ENCODE measurements around the gene IL1R1.
"Not testable (repeated sequence)": the region's sequence is repeated elsewhere in the genome, so short reads cannot be mapped to it uniquely, and the experiment has no call there.

IL1R1 gene

DNA sequence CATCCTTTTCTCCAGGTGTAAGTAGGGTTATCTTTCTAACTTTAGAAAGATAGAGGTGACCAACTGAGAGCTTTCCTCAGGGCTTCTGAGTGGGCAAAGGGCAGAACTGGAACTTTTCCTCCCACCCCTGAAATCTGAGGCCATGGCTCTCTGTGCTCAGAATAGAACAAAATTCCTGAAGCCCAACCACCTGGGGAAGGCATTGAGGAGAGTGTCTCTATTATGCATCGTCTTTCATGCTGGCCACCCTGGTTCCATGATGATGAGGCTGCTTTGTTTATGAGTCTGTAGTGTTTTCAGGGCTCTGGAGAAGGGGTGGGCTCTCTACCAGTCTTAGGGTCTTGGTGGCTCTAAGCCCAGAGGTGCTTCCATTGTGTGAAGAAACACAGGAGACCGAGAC, 30.7 kb upstream of the IL1R1 start:
- no peak for DNase-seq

DNA sequence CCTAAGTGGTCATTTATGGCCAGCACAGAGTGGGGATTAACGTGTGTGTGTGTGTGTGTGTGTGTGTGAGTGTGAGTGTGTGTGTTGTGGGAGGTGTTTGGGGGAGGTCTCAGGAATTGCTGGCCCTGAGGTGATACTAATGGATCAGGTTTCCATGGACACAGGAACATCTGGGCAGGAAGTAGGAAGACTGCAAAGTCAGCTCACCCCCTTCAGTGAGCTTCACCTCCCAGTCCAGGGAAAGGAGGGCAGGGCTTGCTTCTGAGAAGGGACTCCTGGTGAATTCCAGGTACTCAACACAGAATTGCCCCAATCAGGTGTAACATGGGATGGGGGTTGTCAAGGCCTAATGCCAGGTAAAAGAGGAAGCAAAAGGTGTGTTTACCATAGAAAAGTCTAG, 30.3 kb upstream of the IL1R1 start:
- no peak for DNase-seq

DNA sequence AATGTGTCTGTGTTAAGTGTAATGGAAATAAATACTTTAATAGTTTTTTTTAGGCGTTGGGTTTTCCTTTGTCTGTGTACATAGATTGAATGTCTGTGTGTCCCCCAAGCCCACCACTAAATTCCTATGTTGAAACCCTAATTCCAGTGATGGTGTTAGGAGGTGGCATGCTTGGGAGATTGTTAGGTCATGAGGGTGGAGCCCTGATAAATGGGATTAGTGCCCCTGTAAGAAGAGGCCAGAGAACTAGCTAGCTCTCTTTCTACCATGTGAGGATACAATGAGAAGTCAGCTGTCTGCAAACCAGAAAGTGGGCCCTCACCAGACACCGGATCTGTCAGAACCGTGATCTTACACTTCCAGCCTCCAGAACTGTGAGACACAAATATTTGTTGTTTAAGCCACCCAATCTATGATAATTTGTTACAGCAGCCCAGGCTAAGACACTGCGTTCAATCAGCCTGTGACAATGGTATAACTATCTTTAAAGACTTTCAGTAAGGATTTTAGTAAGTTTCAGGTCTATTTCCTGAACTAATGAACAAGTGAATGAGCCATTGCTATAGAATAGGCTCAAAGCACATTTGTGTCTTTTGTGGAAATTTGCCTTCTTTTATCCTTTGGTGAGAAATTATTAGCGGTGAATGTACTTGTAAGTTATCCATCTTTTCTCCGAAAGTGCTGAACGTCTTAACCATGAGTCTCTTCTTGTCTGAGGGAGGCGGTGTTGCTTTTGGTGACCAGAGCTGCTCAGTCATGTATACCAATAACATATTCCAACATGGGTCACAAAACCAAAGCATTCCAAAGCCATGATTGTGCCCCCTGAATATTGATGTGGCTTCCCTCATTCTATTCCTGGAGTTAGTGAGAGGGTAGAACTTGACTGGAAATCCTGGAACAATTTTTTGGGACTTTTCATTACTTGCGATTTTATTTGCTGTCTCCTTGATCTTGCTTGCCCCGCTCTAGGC, 29.6 kb upstream of the IL1R1 start:
- no peak for DNase-seq

DNA sequence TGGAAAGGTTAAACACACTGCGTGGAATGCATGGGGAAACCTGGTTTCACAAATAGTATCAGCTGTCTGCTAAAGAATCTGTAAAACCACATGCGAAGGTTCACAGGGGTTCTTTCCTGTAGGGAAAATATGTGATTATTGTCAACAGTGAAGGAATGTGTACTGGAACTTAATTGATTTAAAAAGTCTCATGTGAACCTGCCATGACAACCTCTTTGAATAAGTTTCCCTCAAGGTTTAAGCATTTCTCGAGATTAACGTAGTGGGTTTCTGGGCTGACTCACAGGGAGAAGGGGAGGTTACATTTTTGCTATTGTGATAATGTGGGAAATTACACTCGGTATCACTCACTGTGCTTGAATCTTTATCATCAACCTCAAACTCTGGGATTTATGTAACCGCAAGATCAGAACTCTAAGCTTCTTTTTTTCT, 28.2 kb upstream of the IL1R1 start:
- DNase-seq = no peak

DNA sequence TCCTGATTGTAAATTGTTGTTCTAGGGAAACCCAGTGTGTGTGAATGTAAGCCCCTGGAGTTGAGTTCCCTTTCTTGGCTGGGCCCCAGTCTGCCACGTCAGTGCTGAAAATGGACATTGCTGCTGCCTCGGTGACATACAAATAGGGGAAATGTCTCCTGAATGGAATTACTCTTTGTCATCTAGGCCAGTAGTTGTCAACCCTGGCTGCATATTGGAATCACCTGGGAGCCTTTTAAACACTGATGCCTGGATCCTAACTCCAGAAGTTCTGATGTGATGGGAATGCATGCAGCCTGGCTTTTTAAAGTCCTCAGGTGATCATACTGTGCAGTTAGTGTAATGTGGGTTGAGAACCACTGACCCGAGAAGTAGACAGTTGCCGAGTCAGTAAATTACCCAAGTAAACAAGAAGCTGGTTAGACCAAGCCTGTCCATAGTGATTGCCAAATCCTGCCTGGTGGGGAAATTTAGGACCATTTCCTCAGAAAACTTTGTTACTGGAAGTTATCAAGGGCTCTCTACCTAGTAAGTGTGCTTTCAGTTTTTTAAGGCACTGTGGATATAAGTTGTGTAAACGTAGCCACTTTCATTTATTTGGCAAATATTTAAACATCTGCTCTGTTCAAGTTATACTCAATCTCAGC, 27.6 kb upstream of the IL1R1 start:
- DNase-seq = no peak

DNA sequence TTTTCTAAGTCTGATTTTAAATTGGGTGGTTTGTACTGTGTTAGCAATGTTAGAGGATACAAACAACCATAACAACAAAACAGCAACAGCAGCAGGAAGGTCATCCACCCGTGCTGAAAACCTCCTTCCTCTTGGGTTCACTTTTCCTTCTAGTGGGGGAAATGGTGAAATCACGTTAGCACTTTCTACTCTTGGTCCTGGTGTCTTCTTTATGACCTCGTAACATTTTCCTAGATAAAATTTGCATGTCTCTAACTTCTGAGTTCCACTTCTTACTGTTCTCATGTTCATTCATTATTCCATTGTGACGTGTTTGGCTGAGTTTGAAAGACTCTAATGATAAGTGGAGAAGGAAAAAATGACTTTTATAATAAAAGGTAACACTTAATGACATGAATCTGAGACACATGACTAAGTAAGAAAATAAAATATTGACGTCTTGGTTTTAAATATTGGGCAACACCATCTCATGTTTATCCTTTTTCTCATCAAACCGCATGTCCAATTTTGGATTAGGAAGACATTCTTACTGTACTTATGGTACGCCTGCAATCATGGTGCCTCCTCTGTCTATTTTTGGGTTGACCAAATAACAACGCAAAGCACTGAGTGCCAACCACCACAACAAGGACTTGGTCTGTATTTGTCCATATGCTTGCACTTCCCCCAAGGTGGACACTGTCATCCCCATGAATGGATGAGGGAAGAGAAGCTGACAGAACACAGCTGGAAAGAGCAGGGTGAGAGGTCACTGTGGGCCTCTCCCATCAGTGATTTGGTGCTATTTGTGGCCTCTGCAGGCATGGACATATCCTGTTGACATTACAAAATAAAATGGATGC, 25.7 kb upstream of the IL1R1 start:
- DNase-seq = no peak

DNA sequence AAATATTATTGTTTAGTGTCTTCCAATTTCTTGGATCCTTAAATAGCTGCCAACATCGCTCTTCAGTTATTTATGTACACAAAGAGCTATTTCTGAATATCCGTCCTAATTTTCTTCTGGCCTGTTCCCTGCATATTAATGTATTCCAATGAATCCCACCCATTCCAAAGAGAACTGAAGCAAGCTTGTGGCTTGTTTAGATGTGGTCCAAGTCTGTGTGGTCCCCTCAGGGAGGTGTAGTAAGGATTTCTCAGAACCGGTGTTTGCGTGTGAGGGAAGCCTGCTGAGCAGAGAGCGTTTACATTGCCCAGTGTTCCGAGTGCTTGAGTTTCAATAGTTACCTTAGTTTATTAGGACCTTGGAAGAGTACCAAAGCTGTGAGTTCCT, 25.1 kb upstream of the IL1R1 start:
- no peak for DNase-seq

DNA sequence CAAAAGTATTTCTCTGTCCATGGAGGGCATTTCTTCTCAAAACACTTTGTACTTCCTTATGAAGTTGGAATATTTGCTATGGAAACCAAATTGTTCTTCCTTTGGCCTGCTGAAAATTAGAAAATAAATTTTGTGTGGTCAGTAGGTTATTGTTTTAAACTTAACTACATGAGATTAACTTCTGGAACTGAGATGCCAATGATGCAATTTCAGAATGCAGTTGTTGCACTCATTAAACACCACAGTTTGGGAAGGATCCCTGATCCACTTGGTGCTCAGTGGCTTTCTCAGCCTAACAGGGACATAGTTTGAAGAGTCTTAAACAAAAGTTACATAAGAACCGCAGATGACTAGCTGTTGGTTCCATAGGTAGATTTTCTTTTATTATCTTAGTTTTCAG, 23.3 kb upstream of the IL1R1 start:
- no peak for DNase-seq

DNA sequence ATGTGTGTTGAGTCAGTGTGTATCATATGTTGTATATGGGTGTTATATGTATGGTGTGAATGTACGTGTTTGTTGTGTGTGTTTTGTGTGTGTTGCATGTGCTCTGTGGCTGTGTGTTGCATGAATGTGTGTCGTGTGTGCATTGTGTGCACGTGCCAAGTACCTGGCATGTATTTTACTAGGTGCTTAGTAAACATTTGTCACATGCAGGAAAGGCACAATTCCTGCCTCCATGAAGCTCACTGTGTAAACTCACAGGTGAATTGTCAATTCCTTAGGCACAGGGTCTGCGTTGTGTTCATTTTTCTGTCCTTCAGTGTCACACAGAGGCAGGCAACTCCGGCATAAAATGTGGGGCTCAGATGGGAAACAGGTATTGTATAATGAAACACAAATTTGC, 22.3 kb upstream of the IL1R1 start:
- DNase-seq = no peak

DNA sequence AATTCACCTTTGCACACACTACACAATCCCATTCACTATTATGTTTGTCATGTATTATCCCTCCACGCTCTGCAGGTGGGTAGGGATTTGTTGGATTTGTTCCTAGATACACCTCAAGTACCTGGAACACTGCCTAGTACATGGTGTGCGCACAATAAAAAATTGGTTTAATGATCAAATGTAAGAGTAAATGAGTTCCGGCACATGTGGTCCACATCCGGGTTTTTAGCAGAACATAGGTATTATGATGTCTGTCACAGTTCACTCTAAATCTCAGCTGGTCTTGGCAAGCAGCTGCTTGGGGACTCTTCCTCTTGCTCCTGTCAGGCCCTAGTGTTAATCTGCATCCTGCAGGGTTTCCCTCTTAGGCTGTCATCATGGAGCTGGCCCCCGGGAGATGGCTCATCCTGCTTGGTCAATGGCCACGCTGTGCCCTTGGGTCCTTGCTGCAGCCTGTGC, 21.8 kb upstream of the IL1R1 start:
- DNase-seq = peak; percentile 35

DNA sequence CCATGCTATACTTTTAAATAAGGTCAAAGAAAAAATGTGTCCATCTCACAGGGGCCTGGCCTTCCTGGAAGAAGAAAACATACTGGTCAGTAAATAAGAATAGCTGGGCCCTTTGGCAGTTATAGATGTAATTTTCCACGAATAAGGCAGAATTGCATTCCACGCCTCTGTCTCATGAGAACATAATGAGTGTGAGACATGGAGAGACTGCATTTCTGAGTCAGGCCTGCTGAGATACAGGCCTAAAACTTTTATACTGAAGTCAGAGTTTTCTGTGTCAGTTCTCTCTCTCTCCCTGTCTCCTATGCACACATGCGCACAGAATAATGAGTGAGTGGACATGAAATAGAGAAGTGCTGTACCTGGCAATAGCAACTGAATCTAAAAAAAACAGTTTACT, 20.4 kb upstream of the IL1R1 start:
- DNase-seq = no peak

DNA sequence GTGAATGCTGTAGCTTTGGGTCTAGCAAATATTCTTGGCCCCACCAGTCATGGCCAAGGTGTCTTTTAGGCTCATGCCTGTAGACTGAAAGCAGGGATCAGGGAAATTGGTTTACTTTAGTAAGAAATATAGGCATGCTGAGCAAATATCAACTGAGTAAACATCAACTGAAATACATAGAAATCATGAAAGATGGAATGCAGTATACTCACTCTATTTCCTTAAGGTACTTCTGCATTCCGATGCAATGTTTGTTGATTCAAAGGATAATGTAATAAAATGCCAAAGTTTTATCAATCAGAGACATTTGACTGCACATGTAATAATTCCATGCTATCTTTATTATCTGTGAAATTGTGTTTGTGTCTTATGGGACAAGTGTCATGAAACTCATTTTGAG, 19.6 kb upstream of the IL1R1 start:
- DNase-seq = no peak

DNA sequence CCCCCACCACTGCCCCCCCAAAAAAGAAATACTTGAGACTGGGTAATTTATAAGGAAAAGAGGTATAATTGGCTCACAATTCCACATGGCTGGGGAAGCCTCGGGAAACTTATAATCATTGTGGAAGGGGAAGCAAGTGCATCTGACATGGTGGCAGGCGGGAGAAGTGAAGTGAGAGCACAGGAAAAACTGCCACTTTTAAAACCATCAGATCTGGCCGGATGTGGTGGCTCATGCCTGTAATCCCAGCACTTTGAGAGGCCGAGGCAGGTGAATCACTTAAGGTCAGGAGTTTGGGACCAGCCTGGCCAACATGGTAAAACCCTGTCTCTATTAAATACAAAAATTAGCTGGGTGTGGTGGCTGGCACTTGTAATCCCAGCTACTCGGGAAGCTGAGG, 18.1 kb upstream of the IL1R1 start:
- DNase-seq = not testable (repeated sequence)

DNA sequence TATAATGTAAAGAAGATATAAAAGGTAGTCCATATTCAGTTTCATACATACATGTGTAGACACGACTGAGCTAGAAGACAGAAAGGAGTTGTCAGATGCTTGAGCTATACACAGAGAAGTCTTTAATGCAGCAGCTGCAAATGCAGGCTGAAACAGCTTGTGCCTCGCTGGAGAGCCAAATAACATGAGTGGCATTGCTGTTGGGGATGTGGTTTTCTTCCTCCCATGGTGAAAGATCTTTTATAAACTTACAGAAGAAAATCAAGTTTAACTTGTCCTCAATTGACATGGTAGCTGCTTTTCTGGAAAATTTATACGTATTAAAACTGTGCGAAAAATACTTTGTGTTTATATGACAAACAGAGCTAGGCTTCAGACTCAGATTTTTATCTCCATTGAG, 16.4 kb upstream of the IL1R1 start:
- DNase-seq = no peak

DNA sequence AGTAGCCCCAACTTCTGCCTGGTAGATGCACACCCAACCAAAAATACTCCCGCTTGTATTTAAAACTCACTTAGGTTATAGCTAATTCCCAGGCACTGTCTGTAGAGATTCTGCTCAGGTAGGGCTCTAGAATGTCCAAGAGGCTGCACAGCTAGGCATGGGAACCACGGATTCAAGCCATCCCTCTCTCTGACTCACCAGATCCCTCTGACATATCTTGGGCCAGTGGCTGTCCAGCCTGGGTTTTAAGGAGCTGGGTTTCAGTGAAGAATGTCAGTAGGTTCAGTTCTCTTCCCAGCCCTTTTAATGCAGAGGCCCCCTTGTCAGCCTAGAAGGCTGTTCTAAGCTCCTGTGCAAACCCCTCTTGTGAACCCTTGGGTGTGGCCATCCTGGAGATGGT, 15.9 kb upstream of the IL1R1 start:
- no peak for DNase-seq

DNA sequence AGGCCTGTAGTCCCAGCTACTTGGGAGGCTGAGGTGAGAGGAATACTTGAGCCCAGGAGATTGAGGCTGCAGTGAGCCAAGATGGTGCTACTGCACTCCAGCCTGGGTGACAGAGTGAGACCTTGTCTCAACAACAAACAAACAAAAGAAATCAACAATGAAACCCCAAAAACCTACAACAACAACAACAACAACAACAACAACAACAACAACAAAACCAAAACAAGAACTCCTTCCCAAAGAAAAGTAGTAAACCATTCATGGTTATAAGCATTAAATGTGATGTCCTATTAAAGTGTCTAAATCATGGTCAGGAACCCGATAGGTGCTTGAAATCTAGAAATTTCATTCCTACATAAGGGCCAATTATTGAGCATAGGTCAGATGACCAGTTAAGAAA, 13.5 kb upstream of the IL1R1 start:
- DNase-seq = no peak

DNA sequence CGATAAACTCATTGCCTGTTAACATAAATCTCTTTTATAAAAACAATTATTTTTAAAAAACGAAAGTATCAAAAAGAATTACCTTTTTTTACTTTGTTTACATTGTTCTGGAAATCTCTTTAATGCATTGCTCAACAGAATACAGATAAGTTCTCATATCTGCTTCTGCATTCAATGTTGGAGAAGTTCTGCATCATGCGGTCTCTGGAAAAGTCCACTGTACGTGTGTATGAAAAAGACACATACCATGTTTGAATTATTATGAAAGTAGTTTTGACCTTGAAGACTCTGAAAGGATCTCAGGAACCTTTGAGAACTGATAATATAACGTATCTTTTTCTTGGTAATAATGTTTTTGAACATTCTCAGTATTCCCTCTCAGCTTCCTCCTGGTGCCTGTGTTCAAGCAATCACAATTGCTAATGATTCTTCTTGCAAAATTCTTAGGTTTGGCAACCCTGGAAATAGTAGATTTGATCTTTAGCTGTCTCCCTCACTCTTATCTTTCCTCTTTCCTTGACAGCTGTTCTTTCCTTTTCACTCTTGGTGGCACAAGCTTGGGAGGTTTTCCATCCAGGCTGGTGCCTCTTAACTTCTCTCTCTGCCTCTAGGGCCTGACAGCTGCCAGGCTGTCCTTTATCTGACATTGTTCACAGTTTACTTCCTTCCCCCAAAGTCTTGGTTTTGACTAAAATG, 12.4 kb upstream of the IL1R1 start:
- DNase-seq = no peak

DNA sequence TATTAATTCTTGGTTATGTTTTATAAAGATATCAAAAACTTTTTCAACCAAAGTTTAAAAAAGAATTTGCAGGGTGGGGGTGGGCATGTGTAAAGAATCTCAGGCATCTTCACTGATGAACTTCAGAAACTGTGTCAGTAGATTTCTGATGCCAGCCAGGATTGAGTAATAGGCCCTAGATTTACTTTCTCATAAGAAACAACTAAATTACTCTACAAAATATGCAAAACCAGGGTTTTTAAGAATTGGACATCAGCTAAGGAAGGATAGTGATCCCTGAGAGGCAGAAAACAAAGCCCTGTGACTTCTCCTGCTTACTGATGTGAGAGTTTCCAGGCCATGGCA, 11.9 kb upstream of the IL1R1 start:
- DNase-seq = no peak

DNA sequence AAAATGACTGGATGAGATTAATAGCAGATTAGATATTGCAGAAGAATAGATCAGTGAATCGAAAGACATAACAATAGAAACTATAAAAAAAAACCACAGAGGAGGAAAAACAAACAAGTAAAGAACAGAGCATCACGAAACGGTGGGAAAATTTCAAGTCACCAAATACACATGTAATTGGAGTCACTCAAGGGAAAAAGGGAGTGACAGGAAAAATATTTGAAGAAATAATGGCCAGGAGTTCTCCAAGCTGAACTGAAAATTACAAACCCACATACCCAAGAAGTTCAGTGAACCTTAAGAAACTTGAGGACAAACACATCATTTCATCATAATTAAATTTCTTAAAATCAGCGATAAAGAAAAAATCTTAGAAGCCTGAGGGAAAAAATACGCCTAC, 11.0 kb upstream of the IL1R1 start:
- DNase-seq = no peak

DNA sequence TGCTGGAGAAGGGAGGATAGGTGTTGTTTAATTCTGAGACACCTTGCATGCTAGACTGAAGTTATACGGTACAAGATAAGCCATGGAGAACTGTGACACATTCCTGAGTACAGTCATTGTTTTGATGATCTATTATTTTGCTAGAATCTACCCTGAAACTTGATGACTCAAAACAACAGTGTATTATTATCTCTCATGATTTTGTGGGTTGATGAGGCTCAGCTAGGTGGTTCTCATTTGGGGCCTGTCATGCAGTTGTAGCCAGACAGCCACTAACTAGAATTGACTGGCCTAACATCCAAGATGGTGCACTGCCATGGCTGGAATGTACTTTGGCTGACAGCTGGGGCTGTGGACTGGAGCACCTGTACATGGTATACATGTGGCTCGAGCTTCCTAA, 5.4 kb upstream of the IL1R1 start:
- no peak for DNase-seq

DNA sequence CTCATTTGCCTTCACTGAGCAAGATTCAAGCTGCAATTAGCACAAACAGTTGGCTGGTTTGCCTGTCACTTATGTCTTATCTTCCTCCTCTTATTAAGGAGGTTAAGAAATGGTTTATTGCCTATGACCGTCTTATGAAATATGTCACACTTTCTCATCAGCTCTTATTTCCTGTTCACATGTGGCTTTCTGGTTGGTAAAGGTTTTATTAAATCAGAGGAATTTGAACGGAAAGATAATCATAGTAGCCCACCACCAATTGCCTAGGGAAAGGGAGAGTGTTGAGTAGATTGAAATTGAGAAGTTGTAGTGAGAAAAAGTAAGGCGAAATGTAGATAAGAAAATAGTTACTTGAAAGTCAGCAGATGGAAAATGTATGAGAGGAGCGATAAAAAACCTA, 4.2 kb upstream of the IL1R1 start:
- DNase-seq = no peak

DNA sequence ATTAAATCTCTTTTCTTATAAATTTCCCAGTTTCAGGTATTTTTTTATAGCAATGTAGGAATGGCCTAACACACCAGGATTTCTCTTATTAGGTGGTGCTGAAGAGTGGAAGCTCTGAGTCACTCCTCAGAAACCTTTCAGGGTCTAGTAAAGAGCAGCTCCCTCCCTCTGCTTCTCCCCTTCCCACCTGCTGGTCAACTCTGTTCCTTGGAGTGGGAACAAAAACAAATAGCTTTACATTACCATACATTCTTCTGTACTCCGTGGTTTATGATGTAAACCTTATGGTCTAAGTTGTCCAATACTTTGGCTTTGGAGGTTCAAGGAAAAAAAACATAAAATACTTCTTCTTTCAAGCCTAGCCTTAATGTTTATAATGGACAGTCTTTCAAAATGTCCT, 2.7 kb upstream of the IL1R1 start:
- DNase-seq = no peak

DNA sequence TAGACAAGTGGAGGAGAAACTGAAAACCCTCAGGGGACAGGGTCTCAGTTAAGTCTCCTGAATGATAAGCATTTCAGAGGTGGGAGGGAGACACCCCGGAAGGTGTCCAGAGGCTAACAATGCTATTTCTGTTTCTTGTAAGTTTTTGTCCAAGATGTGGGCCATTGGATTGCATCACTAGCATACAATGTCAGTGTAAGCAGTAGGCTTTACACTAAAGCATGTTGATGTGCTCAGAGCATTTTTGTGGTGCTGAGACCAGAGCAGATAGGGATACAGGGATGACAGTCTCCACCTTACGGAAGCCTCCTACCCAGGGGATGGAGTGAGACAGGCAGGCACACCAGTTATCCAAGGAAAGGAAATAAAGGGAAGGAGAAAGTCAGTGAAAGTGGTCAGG, 2.2 kb upstream of the IL1R1 start:
- DNase-seq = no peak
